GM21786 (cell line): ENCODE measurements around the gene TBC1D8.
A peak's percentile ranks its signal among the peaks of the same experiment; 100 is the strongest.

Experiments
- ATAC-seq: cut with Tn5 transposase; IDR thresholded peaks from one replicate; pipeline ENCODE4 v1.9.1; 2021; ENCODE audit not compliant: unreplicated experiment

TBC1D8 gene

DNA sequence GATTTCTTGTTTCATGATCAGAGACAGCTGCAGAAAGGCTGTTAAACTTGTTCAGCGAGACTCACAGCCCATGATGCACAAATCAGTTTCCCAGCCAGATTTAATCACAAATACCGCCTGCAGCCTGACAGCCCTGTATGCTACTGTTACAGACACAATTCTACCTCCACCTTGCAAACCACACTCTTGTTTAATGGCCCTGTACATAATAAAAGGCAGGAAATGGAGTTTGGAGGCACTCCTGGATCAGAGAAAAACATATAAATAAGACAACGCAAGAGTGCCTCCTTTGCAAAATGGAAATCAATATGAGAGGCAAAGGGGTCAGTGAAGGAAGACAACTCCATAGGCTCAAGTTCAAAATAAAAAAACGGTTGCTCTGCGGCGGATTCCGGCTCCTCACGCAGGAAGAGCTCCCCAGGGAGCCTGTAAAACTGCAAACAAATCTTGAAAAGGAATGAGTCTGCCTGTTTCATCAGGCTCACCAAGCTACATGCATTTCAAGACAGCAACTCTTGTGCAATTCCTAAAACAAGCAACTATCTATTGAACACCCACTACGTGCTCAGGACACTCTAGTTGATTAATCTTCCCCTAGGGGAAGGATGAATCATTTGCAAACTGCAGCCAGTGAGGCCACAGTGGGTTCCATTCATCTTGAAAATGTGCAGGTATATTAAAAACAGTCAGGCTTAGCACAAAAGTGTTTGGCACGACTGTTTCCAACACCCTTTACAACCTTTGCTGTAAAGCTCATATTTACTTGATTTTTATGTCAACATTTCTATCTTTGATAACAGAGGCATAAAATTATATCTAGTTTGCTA is 37.5 kb downstream of the TBC1D8 start:
- no peak for ATAC-seq

- no peak for ATAC-seq
Observed at GRCh38 chr2:101112772-101113157, 38.4 kb downstream of the TBC1D8 start.

DNA sequence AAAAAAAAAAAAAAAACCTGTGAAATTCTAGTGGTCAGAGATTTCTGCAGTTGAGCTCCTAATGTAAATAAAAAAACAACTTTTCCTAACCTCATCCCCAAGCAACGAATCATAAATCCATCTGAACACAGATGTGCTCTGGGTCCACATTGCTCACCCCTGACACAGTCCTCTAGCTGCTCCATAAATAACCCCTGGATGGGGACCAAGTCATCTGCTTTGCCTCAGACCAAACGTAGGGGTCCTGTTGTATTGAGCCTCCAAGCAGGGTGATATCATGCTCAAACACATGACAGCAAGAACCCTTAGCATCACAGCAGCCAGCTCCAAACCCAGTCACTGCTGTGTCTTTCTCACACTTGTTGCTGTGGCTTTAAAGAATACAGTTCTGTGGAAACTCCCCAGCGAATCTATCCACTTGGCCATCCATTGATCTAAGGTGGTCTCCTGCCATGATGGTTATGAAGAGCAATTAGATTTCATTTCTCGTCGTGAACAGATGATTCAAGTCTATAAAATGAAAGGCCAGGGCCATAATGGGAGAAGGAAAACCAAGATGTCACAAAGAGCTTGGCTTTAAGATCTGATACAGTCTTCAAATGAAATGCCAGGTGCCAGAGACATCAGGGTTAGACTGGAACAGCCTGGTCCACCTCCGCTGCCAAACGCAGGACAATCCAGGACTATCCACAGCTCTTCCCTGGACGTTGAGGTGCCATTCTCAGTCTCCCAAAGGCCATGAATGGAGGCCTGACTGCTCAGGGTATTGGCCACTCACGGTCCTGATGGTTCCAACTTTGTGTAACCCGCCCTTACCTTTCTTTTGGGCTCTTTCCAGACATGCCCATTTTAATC is 39.0 kb downstream of the TBC1D8 start:
- ATAC-seq = no peak

- no peak for ATAC-seq
Observed at GRCh38 chr2:101111262-101111838, 39.8 kb downstream of the TBC1D8 start.

- ATAC-seq = no peak
Observed at GRCh38 chr2:101109451-101110118, 41.6 kb downstream of the TBC1D8 start.

- ATAC-seq = no peak
Observed at GRCh38 chr2:101108357-101108756, 42.8 kb downstream of the TBC1D8 start.

DNA sequence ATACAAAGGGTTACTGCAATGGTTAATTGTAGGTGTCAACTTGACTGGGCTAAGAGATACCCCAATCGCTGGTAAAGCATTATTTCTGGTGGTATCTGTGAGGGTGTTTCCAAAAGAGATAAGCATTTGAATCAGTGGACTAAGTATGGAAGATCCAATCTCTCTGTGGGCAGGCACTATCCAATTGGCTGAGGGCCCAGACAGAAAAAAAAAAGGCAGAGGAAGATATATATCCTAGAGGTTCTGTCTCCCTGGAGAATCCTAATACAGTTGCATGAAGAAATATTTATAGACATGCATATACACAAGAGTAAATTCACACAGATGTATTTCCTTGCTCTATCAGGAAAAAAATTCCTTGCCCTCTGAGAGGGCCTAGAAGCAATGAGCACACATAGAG is 43.9 kb downstream of the TBC1D8 start:
- no peak for ATAC-seq

DNA sequence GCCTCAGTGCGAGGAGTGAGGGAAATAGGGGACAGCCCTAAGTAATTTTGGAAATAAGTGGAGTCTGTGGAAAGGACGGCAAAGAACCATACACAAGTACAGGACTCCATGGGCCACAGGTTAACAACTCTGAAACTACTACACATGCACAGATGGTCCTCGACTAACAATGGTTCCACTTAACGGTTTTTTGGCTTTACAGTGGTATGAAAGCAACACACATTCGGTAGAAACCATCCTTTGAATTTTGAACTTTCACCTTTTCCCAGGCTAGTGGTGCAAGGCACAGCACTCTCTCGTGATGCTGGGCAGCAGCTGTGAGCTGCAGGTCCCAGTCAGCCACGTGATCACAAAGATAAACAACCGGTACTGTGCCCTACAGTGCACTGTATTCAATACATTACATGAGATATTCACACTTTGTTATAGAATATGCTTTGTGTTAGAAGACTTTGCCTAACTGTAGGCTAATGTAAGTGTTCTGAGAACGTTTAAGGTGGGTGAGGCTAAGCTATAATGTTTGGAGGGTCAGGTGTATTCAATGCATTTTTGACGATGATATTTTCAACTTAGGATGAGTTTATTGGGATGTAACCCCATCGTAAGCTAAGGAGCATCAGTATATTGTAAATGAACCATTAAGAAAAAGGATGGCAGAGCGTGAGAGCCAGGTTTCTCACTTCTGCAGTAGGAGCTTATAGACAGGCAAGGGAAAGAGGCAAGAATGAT is 44.6 kb downstream of the TBC1D8 start:
- no peak for ATAC-seq

- ATAC-seq = no peak
Observed at GRCh38 chr2:101105654-101106053, 45.5 kb downstream of the TBC1D8 start.

GRCh38 chr2:101097638-101098037 is 53.5 kb downstream of the TBC1D8 start:
- no peak for ATAC-seq

DNA sequence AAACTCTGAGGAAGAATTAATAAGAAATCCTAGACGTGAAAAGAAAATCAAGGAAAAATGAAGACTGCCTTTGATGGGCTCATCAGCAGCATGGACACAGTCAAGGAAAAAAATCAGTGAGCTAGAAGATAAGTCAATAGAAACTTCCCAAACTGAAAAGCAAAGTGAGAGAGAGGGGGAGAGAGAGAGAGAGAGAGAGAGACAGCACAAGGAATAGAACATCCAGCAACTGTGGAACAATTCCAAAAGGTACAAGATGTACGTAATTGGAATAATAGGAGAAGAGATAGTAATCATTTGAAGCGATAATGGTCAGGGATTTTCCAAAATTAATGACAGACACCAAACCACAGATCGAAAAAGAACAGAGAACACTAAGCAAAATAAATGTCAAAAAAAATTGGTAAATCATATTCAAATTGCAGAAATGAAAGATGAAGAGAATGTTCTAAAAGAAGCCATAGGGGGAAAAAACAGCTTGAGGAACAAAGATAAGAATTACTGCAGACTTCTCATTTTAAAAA is 54.5 kb downstream of the TBC1D8 start:
- no peak for ATAC-seq

- no peak for ATAC-seq
Observed at GRCh38 chr2:101094351-101094750, 56.8 kb downstream of the TBC1D8 start.

- no peak for ATAC-seq
Observed at GRCh38 chr2:101089942-101090799, 61.0 kb downstream of the TBC1D8 start.

GRCh38 chr2:101089419-101089818 is 61.8 kb downstream of the TBC1D8 start:
- peak; percentile 97 for ATAC-seq

DNA sequence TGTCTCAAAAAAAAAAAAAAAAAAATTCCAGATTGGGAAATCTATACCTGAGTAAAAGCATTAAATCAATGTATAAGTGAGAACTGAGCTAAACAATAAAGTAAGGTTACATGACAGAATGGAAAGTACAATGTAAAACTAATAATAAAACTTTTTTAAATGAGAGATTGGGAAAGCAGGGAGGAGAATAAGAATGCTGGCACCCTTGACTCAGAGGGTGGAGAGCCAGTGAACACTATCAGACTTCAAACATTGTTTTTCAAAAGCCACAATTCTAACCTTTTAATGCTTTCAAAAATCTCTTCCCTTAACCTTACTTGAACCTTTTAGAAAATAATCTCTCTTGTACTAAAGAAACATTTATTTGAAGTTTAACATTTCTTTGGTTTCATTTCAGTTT is 63.5 kb downstream of the TBC1D8 start:
- ATAC-seq = no peak

DNA sequence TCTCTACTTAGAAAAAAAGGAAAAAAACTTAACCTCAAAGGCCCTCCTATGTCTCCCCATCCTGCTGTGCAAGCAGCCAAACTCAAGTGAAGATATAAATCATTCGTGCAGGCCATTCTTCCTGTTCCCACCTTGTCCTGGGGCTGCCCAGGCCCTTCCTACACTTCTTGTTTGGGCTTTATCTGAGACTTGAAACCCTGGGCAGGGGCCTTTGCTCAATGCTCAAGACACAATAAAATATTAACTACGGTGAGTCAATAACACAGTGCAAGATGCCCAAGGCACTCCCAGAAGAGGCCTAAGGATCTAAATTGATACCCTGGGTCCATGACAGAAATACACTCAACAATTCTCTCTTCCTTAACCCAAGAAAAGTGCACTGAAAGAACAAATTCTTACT is 67.6 kb downstream of the TBC1D8 start:
- ATAC-seq = no peak

DNA sequence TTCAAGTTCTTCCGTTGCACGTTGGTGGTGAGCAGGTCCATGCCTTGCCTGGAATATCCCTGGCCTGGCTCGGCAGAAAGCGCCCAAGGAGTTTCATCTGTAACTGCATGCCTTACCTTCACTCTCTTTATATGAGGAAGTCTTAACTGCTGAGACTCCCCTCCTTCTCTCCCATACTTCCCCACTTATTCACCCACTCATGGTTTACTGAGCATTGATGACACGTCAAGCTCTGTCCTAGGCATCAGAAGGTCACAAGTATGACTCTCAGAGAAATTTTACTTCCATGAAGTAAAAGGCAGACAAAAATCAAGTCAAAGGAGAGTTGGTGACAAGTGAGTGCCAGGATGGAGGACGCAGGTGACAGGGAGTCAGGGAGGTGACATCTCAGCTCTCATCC is 68.2 kb downstream of the TBC1D8 start:
- ATAC-seq = no peak

DNA sequence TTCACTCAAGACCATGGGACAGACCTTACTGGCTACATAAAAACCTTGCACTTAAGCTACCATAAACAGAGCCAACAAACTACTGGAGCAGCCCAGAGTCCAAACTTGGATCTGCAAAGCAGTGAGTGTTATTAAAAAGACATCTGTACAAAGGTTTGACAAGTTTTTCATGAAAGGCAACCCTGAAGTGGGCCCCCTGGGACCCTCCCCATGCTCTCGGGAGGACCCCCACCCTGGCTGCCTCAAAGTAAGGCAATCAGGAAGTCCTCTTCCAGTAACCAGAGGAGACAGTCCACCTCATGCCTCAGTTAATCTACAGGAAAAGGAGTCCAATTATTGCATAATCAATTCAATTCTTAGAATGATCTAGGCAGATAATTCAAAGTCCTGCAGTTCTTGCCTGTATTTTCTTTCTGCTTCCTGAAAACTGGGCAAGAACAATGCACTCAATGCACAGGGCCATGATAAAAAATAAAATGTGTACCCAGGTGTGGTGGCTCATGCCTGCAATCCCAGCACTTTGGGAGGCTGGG is 69.7 kb downstream of the TBC1D8 start:
- no peak for ATAC-seq
